ENCODE measurements around the gene RUNX2.
A peak's percentile ranks its signal among the peaks of the same experiment; 100 is the strongest.

The RUNX2 gene

GRCh38 chr6:45351667-45352066, 23.5 kb downstream of the RUNX2 start:
- DNase-seq (ENCODE audit: low spot score): no peak

GRCh38 chr6:45353654-45354053, 25.5 kb downstream of the RUNX2 start:
- no peak for DNase-seq (ENCODE audit: low spot score)

- no peak for DNase-seq (ENCODE audit: low spot score)
These were observed 36.3 kb downstream of the RUNX2 start for GRCh38 chr6:45364466-45364865.

GRCh38 chr6:45365036-45365435, 36.9 kb downstream of the RUNX2 start:
- DNase-seq (ENCODE audit: low spot score): no peak

- DNase-seq (ENCODE audit: low spot score): no peak
These were observed 38.4 kb downstream of the RUNX2 start for GRCh38 chr6:45366534-45366933.

GRCh38 chr6:45367999-45368398, 39.9 kb downstream of the RUNX2 start:
- no peak for DNase-seq (ENCODE audit: low spot score)

GRCh38 chr6:45369870-45370269, 41.7 kb downstream of the RUNX2 start:
- DNase-seq (ENCODE audit: low spot score): no peak

GRCh38 chr6:45371924-45372573, 43.9 kb downstream of the RUNX2 start:
- no peak for DNase-seq (ENCODE audit: low spot score)

- DNase-seq (ENCODE audit: low spot score): no peak
These were observed 47.3 kb downstream of the RUNX2 start for GRCh38 chr6:45375449-45375848.

- DNase-seq (ENCODE audit: low spot score): no peak
These were observed 48.3 kb downstream of the RUNX2 start for GRCh38 chr6:45376310-45377042.

- no peak for DNase-seq (ENCODE audit: low spot score)
These were observed 49.0 kb downstream of the RUNX2 start for GRCh38 chr6:45377043-45377553.

- peak; percentile 97 for DNase-seq (ENCODE audit: low spot score)
These were observed 49.6 kb downstream of the RUNX2 start, which contains the start of gene SUPT3H for GRCh38 chr6:45377554-45378333. TSS of gene SUPT3H (minus strand) at chr6:45377934.

- peak; percentile 43 for DNase-seq (ENCODE audit: low spot score)
These were observed 50.3 kb downstream of the RUNX2 start for GRCh38 chr6:45378334-45378926.

GRCh38 chr6:45382391-45382790, 54.3 kb downstream of the RUNX2 start:
- DNase-seq (ENCODE audit: low spot score): no peak

GRCh38 chr6:45386501-45386900, 58.4 kb downstream of the RUNX2 start:
- DNase-seq (ENCODE audit: low spot score): no peak

- DNase-seq (ENCODE audit: low spot score): peak; percentile 45
These were observed 59.1 kb downstream of the RUNX2 start for GRCh38 chr6:45387236-45387635.

GRCh38 chr6:45388328-45388727, 60.2 kb downstream of the RUNX2 start:
- peak; percentile 34 for DNase-seq (ENCODE audit: low spot score)

GRCh38 chr6:45394586-45395095, 66.5 kb downstream of the RUNX2 start:
- DNase-seq (ENCODE audit: low spot score): no peak

- DNase-seq (ENCODE audit: low spot score): no peak
These were observed 70.1 kb downstream of the RUNX2 start for GRCh38 chr6:45398075-45398813.

GRCh38 chr6:45400021-45400420, 71.9 kb downstream of the RUNX2 start:
- no peak for DNase-seq (ENCODE audit: low spot score)

GRCh38 chr6:45411959-45412358, 83.8 kb downstream of the RUNX2 start:
- DNase-seq (ENCODE audit: low spot score): no peak

Measured in AG20443 (cell line).